Aorta (tissue), 5 donors: ENCODE data around the gene IMPG1. TPM values are rescaled to one million over a fixed set of nuclear protein-coding genes. Genes with fewer than 3 reads are reported as not detected.
"Not testable (repeated sequence)": the region's sequence is repeated elsewhere in the genome, so short reads cannot be mapped to it uniquely, and the experiment has no call there.

Experiments
- ATAC-seq: fragments of 200-7000 bp; cut with Tn5 transposase; one replicate; pipeline ENCODE4 v1.9.1; 2022; ENCODE audit warnings: moderate library complexity; ENCODE audit not compliant: low FRiP score
- DNase-seq, 2 donors: peaks; one replicate each; pipeline ENCODE4 v3.0.0-alpha.2; 2020
- H3K27ac ChIP-seq, 2 donors: one replicate each; pipeline ENCODE4 v1.5.1; 2013; ENCODE audit warnings: low read length in 2 of 2, mild to moderate bottlenecking in 2 of 2, moderate library complexity in 2 of 2, control low read depth in 1 of 2, inconsistent platforms in 1 of 2, low read depth in 1 of 2
- H3K27me3 ChIP-seq, 2 donors: one replicate each; pipeline ENCODE4 v1.6.1; 2013; ENCODE audit warnings: control low read depth in 1 of 2, low read length in 1 of 2, mild to moderate bottlenecking in 1 of 2, moderate library complexity in 1 of 2; ENCODE audit not compliant: insufficient read depth in 2 of 2, control insufficient read depth in 1 of 2
- H3K36me3 ChIP-seq, 2 donors: one replicate each; pipeline ENCODE4 v1.6.1; 2013; ENCODE audit warnings: control low read depth in 1 of 2, low read length in 1 of 2, mild to moderate bottlenecking in 1 of 2; ENCODE audit not compliant: insufficient read depth in 2 of 2, control insufficient read depth in 1 of 2
- H3K4me1 ChIP-seq, 2 donors: one replicate each; pipeline ENCODE4 v1.6.1; 2013; ENCODE audit warnings: low read length in 2 of 2, control low read depth in 1 of 2, mild to moderate bottlenecking in 1 of 2, moderate library complexity in 1 of 2; ENCODE audit not compliant: insufficient read depth in 2 of 2, control insufficient read depth in 1 of 2
- H3K4me3 ChIP-seq, 2 donors: one replicate each; pipeline ENCODE4 v1.5.1; 2013; ENCODE audit warnings: low read length in 2 of 2, control low read depth in 1 of 2, mild to moderate bottlenecking in 1 of 2
- H3K9me3 ChIP-seq: one replicate; pipeline ENCODE4 v1.6.1; 2013; ENCODE audit warnings: mild to moderate bottlenecking, low read length; ENCODE audit not compliant: control insufficient read depth
- WGBS, 2 donors: extraction: QIAGEN DNeasy Blood & Tissue Kit; methylation state at CpG; one replicate each; pipeline ENCODE4 v1.1.7; 2013; 5-methylcytosine and 5-hydroxymethylcytosine counted together
- intact Hi-C, 2 donors: fragments of 100-400 bp; cut with DNase I; formaldehyde crosslinking; loops; one replicate each; pipeline versions ENCODE4 v1.14.2 to v1.15.0; 2022
- polyA plus RNA-seq, 2 donors: library from polyadenylated mRNA; stranded (reverse); fragments of 200-250 nt; gene quantifications; one replicate each; pipeline ENCODE4 v1.2.3, GENCODE V29; 2013
- total RNA-seq, 2 donors: library from RNA; stranded (reverse); fragmentation: NEBNext Ultra II Directional; extraction: Animal tissue kit (Norgen Biotek cat#: 25700); gene quantifications; one replicate each; pipeline ENCODE4 v1.2.1, GENCODE V29; 2021
- donor health status: healthy with polysubstance abuse.
- donor health status: Bipolar disorder and iron deficiency.
- donor health status: DM: no; HTN: no; CAD: no.
- donor health status: DM: no; HTN: no; CAD: no.
- donor health status: DM: yes; HTN: yes; CAD: no.

Gene IMPG1
- total and polyA plus RNA-seq, 4 donors, result 0.03 to 0.15 TPM; not detected in 2

DNA sequence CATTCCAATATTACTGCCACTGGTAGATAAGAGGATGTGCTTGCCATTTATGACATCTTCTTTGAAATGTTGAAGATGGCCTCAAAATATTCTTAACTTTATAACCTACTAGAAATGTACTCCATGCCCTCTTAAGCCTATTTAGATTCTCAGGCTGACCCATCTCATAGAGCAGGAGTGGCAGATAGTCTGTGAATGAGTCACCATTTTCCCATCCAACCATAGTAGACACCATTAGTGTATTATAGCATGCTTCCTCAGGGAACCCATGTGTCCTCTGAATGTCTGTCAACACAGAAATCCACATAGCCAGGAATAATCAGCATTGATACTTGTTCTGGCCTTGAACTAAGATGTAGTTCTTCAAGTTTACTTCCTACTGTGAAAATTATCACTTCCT, 150.2 kb downstream of the IMPG1 start:
- no peak overlapping the region for H3K27ac ChIP-seq
- H3K36me3 ChIP-seq, result peaks cover 0 to 4% of the 10 kb centered on the region in 2 donors
- H3K27me3 ChIP-seq, result no peaks in the 10 kb centered on the region
- H3K4me3 ChIP-seq, result no peak overlapping the region
- no peak for DNase-seq
- no peaks in the 10 kb centered on the region for H3K9me3 ChIP-seq
- intact Hi-C loops, result no loop called here
- H3K4me1 ChIP-seq, result no peaks in the 10 kb centered on the region
- ATAC-seq, result no peak

GRCh38 chr6:75913040-75913439, 159.4 kb downstream of the IMPG1 start:
- intact Hi-C loops, result no loop called here
- peaks cover 0 to 2% of the 10 kb centered on the region in 2 donors for H3K36me3 ChIP-seq
- no peaks in the 10 kb centered on the region for H3K27me3 ChIP-seq
- no peaks in the 10 kb centered on the region for H3K9me3 ChIP-seq
- ATAC-seq, result no peak
- no peak for DNase-seq
- H3K4me1 ChIP-seq, result no peaks in the 10 kb centered on the region
- no peak overlapping the region for H3K4me3 ChIP-seq
- no peak overlapping the region for H3K27ac ChIP-seq

GRCh38 chr6:75907444-75907843, 165.0 kb downstream of the IMPG1 start:
- intact Hi-C loops, result no loop called here
- Histone ChIP-seq H3K9me3 (no peaks in the 10 kb centered on the region), H3K36me3 (no peaks in the 10 kb centered on the region), H3K27ac (no peak overlapping the region), H3K4me3 (no peak overlapping the region), H3K4me1 (no peaks in the 10 kb centered on the region), H3K27me3 (no peaks in the 10 kb centered on the region)
- DNase-seq (no peak), ATAC-seq (no peak)
- 76 to 83% methylated on average over 2 of the region's 2 CpGs for WGBS, 2 donors

DNA sequence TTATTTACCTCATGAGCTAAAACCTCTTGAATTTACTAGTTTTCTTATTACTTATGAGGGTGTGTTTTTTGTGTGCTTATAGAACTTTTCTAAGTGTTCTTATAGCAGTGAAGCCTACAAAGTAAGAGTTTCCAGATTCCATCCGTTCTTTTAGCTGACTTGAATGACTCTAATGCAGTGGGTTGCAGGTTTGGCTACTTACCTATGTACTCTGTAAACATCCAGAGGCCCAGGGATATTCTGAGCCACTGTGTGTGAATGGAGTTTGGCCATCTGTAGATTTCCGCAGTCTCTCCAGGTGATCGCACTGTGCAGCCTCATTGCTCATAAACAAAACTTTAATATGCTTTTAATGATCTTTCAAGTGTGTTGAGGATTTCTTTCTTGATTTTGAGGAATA, 165.6 kb downstream of the IMPG1 start:
- H3K36me3 ChIP-seq, result no peaks in the 10 kb centered on the region
- H3K4me1 ChIP-seq, result no peaks in the 10 kb centered on the region
- H3K27me3 ChIP-seq, result no peaks in the 10 kb centered on the region
- DNase-seq, result no peak
- H3K4me3 ChIP-seq, result no peak overlapping the region
- H3K27ac ChIP-seq, result no peak overlapping the region
- H3K9me3 ChIP-seq, result no peaks in the 10 kb centered on the region
- intact Hi-C loops, result no loop called here
- 90 to 92% methylated on average over 3 of the region's 3 CpGs for WGBS, 2 donors
- ATAC-seq, result no peak

GRCh38 chr6:75905129-75905528, 167.3 kb downstream of the IMPG1 start:
- H3K4me3 ChIP-seq, DNase-seq, intact Hi-C loops, ATAC-seq, H3K27ac ChIP-seq, H3K9me3 ChIP-seq, H3K4me1 ChIP-seq, H3K36me3 ChIP-seq, H3K27me3 ChIP-seq: not testable (repeated sequence)
- 94 to 95% methylated on average over 12 to 14 of the region's 14 CpGs for WGBS, 2 donors

DNA sequence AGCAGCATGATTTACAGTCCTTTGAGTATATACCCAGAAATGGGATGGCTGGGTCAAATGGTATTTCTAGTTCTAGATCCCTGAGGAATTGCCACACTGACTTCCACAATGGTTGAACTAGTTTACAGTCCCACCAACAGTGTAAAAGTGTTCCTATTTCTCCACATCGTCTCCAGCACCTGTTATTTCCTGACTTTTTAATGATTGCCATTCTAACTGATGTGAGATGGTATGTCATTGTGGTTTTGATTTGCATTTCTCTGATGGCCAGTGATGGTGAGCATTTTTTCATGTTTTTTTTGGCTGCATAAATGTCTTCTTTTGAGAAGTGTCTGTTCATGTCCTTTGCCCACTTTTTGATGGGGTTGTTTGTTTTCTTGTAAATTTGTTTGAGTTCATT, 172.2 kb downstream of the IMPG1 start:
- DNase-seq, ATAC-seq: not testable (repeated sequence)
- WGBS, 2 donors, result 90 to 92% methylated on average over 1 of the region's 1 CpG

DNA sequence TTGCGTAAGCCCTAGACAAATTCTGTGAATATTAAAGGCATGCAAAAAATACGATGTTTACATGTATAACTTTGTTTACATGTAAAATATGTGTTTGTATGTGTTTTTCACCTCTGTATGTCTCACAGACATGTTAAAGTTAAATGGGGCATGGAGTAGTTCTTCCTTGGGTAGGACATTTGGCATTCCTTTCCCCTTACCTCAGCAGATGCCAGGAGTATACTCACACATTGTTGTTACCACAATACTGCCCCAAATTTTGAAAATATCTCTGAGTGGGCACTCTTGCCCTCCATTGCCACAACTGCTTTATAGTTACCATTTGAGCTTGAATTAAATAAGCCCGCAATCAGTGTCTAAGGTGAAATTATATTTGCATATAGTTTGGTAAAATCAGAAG, 175.9 kb downstream of the IMPG1 start:
- DNase-seq, result no peak
- 58 to 94% methylated on average over 3 of the region's 3 CpGs for WGBS, 2 donors
- ATAC-seq, result no peak
- no peaks in the 10 kb centered on the region for H3K9me3 ChIP-seq
- H3K4me3 ChIP-seq, result no peak overlapping the region
- intact Hi-C loops, result no loop called here
- H3K27ac ChIP-seq, result no peak overlapping the region
- H3K4me1 ChIP-seq, result no peaks in the 10 kb centered on the region
- no peaks in the 10 kb centered on the region for H3K27me3 ChIP-seq
- peaks cover 0 to 2% of the 10 kb centered on the region in 2 donors for H3K36me3 ChIP-seq

More for the DNA sequence above, 172.2 kb downstream of the IMPG1 start:
- H3K4me1 ChIP-seq, H3K9me3 ChIP-seq, H3K4me3 ChIP-seq, H3K27me3 ChIP-seq, H3K27ac ChIP-seq, H3K36me3 ChIP-seq, intact Hi-C loops: not testable (repeated sequence)

- H3K36me3 ChIP-seq, result peaks cover 0 to 2% of the 10 kb centered on the region in 2 donors
- no peaks in the 10 kb centered on the region for H3K9me3 ChIP-seq
- H3K27ac ChIP-seq, result no peak overlapping the region
- no peak overlapping the region for H3K4me3 ChIP-seq
- no peak for DNase-seq
- H3K27me3 ChIP-seq, result no peaks in the 10 kb centered on the region
- intact Hi-C loops, result no loop called here
- no peak for ATAC-seq
- H3K4me1 ChIP-seq, result no peaks in the 10 kb centered on the region
- 76 to 88% methylated on average over 2 of the region's 2 CpGs for WGBS, 2 donors
These were observed 178.7 kb downstream of the IMPG1 start for GRCh38 chr6:75893776-75894152.

- Histone ChIP-seq H3K27me3 (no peaks in the 10 kb centered on the region), H3K27ac (no peak overlapping the region), H3K4me3 (no peak overlapping the region), H3K9me3 (no peaks in the 10 kb centered on the region), H3K36me3 (peaks cover 0 to 2% of the 10 kb centered on the region in 2 donors), H3K4me1 (no peaks in the 10 kb centered on the region)
- intact Hi-C loops, result no loop called here
- ATAC-seq, result peak; percentile 79
- WGBS, 2 donors, result 9 to 11% methylated on average over 5 of the region's 5 CpGs
- DNase-seq, result no peak
These were observed 179.2 kb downstream of the IMPG1 start for GRCh38 chr6:75893058-75893775.
